IPS-NIHi7 (cell line): ENCODE data around the gene TBC1D7.

Source experiments
- DNase-seq: peaks from one replicate; pipeline ENCODE4 v3.0.0; 2012; ENCODE audit warnings: mixed read lengths; ENCODE audit errors: extremely low spot score

Gene TBC1D7

DNA sequence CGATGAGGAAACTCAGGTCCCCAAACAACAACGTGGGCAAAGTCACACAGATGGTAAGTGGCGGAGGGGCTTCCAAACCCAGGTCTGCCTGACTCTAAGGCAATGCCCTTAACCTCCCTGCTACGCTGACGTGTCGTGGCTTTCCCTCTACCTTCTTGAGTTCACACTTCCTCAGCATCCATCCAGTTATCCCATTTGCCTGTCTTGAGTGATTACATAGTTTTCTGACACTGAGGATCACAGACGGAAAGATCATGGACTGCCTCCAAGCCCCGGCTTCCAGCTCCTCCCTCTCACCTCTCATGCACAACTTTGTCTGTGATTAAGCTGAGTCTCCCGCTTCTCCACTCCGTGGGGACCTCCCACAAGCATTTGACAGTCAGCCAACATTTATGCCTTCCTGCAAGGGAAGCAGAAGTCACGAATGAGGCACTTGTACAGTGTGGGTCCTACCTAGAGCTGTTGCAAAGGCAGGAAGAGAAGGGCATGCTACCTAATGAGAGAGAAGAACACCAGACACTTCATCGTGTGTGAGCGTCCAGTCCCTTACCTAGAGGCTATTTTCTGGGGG, 33.8 kb downstream of the TBC1D7 start:
- no peak for DNase-seq

DNA sequence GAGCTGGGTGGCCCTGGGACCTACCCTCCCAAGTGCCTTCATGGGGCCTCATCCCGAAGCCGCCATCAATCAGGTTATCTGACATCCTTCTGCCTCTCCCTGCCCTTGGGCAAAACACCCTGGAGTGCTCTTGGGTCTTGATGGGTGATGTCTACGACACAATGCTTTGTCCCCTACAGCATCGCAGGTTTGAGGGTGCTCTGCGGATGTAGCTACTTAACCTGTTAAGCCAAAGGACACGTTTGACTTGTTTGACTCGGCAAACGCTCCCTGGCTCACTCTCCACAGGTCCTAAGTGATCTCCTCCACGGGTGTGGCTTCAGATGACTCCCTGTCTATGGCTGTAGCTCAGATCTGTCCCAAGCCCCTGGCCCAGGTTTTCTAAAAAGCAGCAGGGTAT, 35.6 kb downstream of the TBC1D7 start:
- DNase-seq, result no peak

DNA sequence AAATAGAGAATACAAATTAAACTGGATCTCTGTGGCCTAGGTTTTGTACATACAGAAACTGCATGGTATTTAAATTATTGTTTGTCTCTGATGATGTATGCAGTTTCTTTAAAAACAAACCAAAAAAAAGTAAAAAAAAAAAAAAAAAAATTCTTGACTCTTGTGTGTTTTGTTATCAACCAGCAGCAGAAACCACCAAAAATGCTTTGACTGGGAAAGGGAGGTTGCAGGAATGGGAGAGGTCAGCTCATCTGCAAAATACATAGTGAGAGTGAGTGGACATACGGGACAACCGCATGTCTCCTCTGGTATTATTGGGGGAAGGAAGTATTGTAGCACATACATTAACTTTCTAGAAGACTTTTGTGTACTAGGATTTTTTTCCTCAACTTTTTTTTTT, 38.0 kb downstream of the TBC1D7 start:
- no peak for DNase-seq

DNA sequence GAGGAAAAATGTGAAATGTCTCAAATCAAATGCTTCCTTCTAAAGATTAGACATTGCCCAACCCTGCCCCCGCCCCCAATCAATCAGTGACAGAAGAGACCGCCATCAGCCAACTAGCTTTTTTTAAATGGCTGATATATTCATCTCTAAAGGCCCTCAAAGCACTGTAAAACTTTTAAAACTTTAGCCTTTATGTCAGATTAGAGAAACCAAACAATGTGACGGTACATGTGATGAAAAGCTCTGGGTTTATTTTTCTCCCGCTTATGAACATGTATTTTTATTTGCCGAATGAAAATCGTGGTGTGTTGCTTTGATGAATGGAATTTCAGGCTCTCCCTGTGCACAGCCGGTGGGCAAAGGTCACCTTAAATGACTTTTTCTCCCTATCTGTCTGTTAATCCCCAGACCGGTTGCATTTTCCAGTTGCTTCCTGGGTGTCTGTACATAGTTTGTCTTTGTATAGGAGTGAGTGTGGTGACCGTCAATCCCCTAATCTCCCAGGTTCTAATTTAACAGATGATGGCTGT, 38.5 kb downstream of the TBC1D7 start:
- no peak for DNase-seq

DNA sequence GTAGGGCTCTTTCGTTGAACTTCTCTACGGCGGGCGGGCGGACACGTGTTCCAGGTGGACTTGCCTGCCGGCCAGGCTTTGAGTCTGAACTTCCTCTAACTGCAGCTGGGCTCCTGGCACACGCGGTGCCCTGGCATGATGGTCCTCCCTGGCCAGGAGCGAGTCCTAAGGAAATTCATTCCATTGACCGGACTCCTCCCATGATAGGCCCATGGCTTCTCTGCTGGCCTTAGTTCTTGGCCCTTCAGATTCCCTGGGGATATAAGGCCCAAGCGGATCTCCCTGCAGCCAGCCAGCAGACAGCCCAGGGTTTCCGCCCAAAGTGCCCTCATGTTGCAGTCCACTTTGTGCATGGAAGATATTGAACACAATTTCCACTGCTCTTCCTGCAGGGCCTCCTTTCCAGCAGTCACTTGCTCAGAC, 39.4 kb downstream of the TBC1D7 start:
- DNase-seq, result no peak

GRCh38 chr6:13288481-13288880, 39.9 kb downstream of the TBC1D7 start:
- DNase-seq, result no peak

GRCh38 chr6:13287104-13287503, 41.2 kb downstream of the TBC1D7 start:
- no peak for DNase-seq

DNA sequence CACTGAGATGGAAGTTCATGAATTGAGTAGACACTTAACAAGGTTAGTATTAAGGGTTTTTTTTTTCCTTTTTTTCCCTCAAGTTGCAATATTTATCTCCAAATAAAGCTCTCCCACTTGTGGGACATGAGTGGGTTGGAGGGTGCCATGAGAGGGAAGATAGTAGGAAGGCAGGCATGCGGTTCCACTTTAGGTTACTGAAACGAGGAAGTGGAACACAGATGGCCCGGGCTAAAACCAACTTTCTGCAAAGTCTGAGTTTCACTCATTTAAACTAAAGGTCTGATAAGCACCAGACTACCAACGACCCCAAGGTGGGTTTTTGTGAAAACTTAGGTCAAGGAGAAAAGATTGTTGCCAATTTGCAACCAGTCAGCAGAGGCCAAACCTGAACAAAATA, 42.2 kb downstream of the TBC1D7 start:
- DNase-seq, result no peak

GRCh38 chr6:13285705-13286104, 42.6 kb downstream of the TBC1D7 start:
- DNase-seq, result no peak

DNA sequence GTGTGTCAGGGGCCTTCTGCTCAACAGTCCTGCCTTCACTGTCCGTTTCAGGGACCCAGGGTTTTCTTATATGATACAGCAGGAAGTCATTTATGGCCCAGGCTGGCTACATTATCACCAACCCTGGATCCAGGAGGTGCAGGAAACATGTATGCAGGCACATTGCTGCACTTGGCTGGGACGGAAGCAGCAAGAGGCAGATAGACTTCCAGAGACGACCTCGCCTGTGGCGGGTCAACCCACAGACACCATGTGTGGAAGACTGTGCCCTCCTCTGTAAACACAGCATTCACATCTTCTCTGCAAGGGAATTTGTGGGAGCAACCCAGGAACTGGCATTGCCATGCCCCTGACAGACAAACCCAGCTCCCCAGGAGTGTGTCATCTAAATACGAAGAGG, 43.7 kb downstream of the TBC1D7 start:
- no peak for DNase-seq

- DNase-seq, result no peak
Observed at GRCh38 chr6:13283331-13283730, 45.0 kb downstream of the TBC1D7 start.

DNA sequence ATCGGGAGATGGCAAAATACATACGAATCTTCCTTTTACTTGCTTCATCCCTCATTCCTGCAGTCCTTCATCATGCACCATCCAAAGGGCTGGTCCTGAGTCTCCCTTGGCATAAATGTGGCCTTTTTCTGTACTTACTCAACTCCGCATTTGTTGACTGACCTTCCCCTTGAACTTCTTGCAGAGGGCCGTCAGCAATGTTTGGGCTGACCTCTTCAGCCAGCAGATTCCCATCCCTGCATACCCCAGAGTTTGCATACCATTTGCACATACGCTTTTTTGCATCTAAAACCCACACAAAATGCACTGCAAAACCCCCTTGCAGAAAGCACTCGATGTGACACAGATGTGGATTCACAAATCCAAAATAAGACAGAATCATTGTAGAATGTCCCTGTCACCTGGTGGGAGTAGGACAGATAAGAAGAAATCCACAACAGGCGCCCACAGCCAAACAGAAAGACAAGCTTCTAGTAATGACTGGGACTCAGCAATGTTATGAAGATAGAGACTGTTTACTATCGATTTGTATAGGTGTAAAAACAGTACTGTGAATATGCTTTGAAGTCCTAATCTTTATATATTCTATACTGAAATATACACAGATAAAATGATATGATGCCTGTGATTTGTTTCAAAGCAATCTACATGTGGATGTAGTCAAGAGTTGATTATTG, 45.8 kb downstream of the TBC1D7 start:
- no peak for DNase-seq

GRCh38 chr6:13281686-13282085, 46.7 kb downstream of the TBC1D7 start:
- no peak for DNase-seq

GRCh38 chr6:13280254-13280653, 48.1 kb downstream of the TBC1D7 start:
- DNase-seq, result no peak

GRCh38 chr6:13278991-13279390, 49.3 kb downstream of the TBC1D7 start:
- no peak for DNase-seq

DNA sequence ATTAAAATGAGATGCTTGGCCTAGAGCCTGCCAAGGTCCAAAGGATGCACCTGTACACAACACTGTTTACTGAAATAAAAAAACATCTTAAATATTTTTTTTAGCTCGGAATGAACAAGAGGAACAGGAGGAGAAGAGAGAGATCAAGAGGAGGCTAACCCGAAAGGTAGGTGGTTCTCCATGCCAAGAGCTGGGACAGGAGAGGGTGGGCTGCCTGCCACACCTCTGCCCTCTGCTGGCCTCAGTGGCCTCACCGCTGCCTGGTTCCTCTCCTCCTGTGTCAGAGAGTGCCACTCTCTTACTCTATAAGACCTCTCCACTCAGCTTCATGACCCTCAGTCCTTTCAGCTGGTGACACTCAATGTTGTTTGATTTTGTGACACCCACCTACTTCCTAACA, 50.2 kb downstream of the TBC1D7 start:
- DNase-seq, result peak; percentile 76

DNA sequence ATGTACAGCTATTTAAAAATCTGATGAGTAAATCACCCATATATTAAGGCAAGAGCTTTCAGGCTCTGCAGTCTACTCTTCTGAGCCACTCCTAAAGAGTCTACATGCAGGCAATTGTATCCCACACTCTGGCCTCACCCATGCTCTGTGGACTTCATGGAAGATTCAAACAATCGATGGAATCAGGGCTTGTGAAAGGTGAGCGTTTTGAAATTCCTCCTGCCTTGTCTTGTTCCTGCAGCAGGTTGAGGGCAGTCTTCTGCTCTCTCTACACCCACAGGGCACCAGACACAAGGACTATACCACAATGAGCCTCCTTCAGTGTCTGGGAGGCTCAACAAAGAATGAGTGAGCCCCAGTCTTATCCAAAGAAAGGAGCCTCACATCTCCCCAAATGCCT, 51.1 kb downstream of the TBC1D7 start:
- no peak for DNase-seq

DNA sequence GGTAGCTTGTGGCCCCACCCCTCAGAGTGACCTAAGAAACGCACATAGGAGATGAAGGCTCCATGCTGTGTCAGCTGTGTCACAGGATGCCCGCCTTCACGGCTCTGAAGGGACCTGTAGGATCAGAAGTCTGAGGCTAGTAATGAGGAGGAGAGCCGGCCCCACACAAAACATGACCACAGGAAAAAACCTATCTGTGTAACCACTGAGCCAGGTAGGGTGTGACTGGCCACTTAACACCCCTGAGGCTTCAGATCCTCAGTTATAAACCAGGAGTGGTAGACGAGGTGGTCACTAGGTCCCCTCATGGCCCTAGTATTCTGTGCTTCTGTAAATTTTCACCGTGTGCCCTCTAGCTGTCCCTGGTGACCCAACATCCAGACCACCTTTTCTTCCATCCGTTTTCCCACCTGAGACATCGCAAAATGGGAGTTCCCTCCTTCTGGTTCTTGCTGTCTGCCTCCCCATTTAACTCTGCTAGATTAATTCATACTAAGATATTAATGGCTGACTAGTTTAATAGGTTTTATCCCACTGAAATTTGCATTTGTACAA, 52.8 kb downstream of the TBC1D7 start:
- no peak for DNase-seq

DNA sequence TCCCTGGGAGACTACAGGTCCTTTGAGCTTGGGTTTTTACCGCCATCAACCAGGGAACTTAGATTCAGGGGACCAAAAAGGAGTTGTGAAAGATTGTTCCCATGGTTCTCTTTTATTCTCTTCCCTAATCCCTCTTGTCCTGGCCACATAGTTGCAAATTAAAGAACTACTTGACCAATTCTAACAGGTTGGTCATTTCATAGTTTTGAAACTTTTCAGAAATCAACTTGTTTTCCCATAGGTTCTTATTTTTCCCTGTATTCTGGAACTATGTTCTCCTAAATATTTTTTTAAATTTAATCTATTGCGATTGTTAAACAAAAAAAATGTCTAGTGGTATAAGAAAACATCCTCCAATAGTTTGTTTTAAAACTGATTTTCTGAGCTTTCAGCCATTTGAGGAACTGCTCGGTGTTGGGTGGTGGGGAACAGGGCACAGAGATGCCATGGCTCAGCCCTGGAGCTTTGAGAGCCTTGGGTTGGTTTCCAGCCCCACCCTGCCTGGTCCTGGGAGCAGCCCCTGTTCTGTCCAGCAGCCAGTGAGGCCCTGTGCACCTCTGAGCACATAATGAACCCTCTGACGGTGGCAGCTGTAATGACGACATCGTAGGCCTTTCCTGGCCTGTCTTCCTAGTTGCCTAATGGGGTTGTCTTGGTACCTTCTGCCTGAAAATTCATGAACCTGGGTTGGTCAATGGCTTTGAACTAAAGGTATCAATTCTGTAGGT, 53.5 kb downstream of the TBC1D7 start:
- no peak for DNase-seq

GRCh38 chr6:13273931-13274706, 54.2 kb downstream of the TBC1D7 start:
- DNase-seq, result no peak

DNA sequence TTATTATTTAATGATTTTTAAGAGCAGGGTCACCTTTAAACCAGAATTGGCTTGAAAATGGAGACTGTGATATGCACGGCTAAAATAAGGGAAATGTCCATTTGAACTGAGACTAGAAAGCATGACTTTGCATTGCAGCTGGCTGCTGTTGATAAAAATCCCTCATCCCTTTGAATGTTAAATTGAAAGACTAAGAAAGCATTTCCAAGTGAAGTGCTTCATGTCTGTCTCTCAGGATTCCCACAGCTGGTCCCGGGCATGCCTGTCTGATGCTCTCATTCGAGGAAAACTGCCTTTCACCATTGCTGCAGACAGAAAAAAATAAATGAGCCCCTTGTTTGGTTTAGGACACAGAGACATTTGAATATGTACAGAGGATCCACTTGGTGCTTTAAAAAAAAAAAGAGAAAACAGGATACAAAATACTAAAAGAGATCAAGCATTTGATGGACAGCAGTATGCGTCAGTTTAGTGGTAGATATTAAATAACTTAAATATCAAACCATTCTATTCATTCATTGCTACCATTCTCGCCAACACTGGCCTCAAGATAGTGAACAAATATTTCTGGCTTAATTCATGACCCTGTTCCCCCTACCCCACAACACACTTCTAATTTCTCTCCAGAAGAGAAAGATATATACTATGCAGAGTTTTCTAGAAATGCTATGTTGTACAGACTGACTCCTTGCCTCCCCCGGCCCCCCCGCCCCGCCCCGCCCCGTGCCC, 55.0 kb downstream of the TBC1D7 start:
- DNase-seq, result no peak
